Prostate gland (tissue), 2 donors: Measurements from ENCODE around the gene SARDH.

Experiments
- CTCF ChIP-seq, 4 experiments: fragments of 200-600 bp in 2 of 4; fragments of 450-650 bp in 2 of 4; sonication (generic) in 2 of 4; IDR thresholded peaks; 1 replicate in 3 of 4; 2 replicates in 1 of 4; pipeline ENCODE4 v1.5.1; 2016 to 2019; ENCODE audit warnings: antibody characterized with exemption in 4 of 4, mild to moderate bottlenecking in 2 of 4, moderate library complexity in 2 of 4
- POLR2A ChIP-seq: fragments of 450-650 bp; IDR thresholded peaks from one replicate; pipeline ENCODE4 v1.6.1; 2016; ENCODE audit warnings: antibody characterized with exemption, mild to moderate bottlenecking
- POLR2AphosphoS5 ChIP-seq: sonication (generic); formaldehyde crosslinking; IDR thresholded peaks from one replicate; pipeline ENCODE4 v1.6.1; 2017; ENCODE audit warnings: antibody characterized with exemption

DNA sequence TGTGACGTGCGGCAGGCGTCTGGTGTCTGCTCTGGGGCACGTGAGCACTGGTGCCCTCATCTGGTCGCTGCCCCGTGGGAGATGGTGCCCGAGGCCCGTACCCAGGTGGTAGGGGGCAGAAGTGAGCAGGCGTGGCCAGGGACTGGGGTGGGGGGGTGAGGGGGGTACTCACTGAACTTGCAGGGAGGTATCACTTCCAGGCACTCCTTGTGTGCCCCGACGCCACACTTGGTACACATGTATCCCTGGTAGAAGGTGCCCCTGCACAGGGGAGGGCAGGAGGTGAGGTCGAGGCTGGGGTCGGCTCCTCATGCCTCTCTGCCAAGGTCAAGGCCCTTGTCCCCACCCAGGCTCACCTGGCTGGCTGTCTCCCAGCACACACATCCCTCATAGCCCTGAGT, 45.2 kb upstream of the SARDH start:
- TF ChIP-seq POLR2A (no peak), CTCF (IDR thresholded peaks at IDR 0.05) (no peak), POLR2AphosphoS5 (no peak)
